ENCODE data around the gene ECM2. TPM values are rescaled to one million over a fixed set of nuclear protein-coding genes. Genes with fewer than 3 reads are reported as not detected.
A peak's percentile ranks its signal among the peaks of the same experiment; 100 is the strongest.

Gene ECM2
- total RNA-seq, 4 donors from 2014 or later = 15.9 to 59.0 (median 53.6) TPM

- Histone ChIP-seq H3K4me1 (peaks cover 0 to 51% (median 30%) of the 10 kb centered on the region in 4 donors), H3K9me3 (no peaks in the 10 kb centered on the region), H3K36me3 (peaks cover 0 to 8% (median 0%) of the 10 kb centered on the region in 3 donors), H3K4me3 (no peak overlapping the region), H3K27me3 (no peaks in the 10 kb centered on the region), H3K27ac (peak overlapping the region; percentile 38 to 80 (median 62))
- WGBS, 2 donors = 41 to 55% methylated on average over 9 to 10 of the region's 10 CpGs
- no peak for DNase-seq (ENCODE audit: low spot score in 2 of 2)
- no peak for TF ChIP-seq CTCF (IDR thresholded peaks at IDR 0.05)
- no peak for TF ChIP-seq POLR2A (IDR thresholded peaks at IDR 0.05)
- no peak for TF ChIP-seq EP300 (IDR thresholded peaks at IDR 0.05)
Observed at GRCh38 chr9:92508018-92508820, 27.6 kb downstream of the ECM2 start.

GRCh38 chr9:92507496-92507895, 28.3 kb downstream of the ECM2 start:
- Histone ChIP-seq H3K9me3 (no peaks in the 10 kb centered on the region), H3K27ac (peak overlapping the region; percentile 38 to 80 (median 62)), H3K27me3 (no peaks in the 10 kb centered on the region), H3K4me1 (peaks cover 0 to 51% (median 30%) of the 10 kb centered on the region in 4 donors), H3K4me3 (no peak overlapping the region), H3K36me3 (peaks cover 0 to under 1% (median 0%) of the 10 kb centered on the region in 3 donors)
- TF ChIP-seq CTCF (IDR thresholded peaks at IDR 0.05) (no peak), EP300 (IDR thresholded peaks at IDR 0.05) (no peak), POLR2A (IDR thresholded peaks at IDR 0.05) (no peak)
- WGBS, 2 donors = 67 to 68% methylated on average over 4 of the region's 4 CpGs
- DNase-seq (ENCODE audit: low spot score in 2 of 2) = no peak

GRCh38 chr9:92507005-92507404, 28.8 kb downstream of the ECM2 start:
- TF ChIP-seq EP300 (IDR thresholded peaks at IDR 0.05) (no peak), CTCF (IDR thresholded peaks at IDR 0.05) (no peak), POLR2A (IDR thresholded peaks at IDR 0.05) (no peak)
- no peaks in the 10 kb centered on the region for H3K36me3 ChIP-seq
- no peaks in the 10 kb centered on the region for H3K9me3 ChIP-seq
- H3K4me3 ChIP-seq = no peak overlapping the region
- peaks cover 0 to 56% (median 30%) of the 10 kb centered on the region in 4 donors for H3K4me1 ChIP-seq
- 86% methylated on average over 2 of the region's 2 CpGs for WGBS, 2 donors
- H3K27me3 ChIP-seq = no peaks in the 10 kb centered on the region
- peak overlapping the region in 2 of 4 donors; percentile 66 to 80 for H3K27ac ChIP-seq
- DNase-seq (ENCODE audit: low spot score in 2 of 2) = no peak

GRCh38 chr9:92506184-92506857, 29.5 kb downstream of the ECM2 start:
- Histone ChIP-seq H3K4me1 (peaks cover 0 to 61% (median 30%) of the 10 kb centered on the region in 4 donors), H3K36me3 (no peaks in the 10 kb centered on the region), H3K27me3 (no peaks in the 10 kb centered on the region), H3K27ac (peak overlapping the region; percentile 10 to 80 (median 45)), H3K4me3 (no peak overlapping the region), H3K9me3 (no peaks in the 10 kb centered on the region)
- 22 to 27% methylated on average over 3 of the region's 3 CpGs for WGBS, 2 donors
- peak in 1 of 2 donors; percentile 49 for DNase-seq (ENCODE audit: low spot score in 2 of 2)
- TF ChIP-seq EP300 (IDR thresholded peaks at IDR 0.05) (peak; percentile 31 to 77), POLR2A (IDR thresholded peaks at IDR 0.05) (no peak), CTCF (IDR thresholded peaks at IDR 0.05) (no peak)

GRCh38 chr9:92504881-92505280, 30.9 kb downstream of the ECM2 start:
- peaks cover 0 to 62% (median 30%) of the 10 kb centered on the region in 4 donors for H3K4me1 ChIP-seq
- WGBS, 2 donors = 82 to 98% methylated on average over 2 of the region's 2 CpGs
- H3K4me3 ChIP-seq = no peak overlapping the region
- H3K27me3 ChIP-seq = no peaks in the 10 kb centered on the region
- no peaks in the 10 kb centered on the region for H3K36me3 ChIP-seq
- H3K9me3 ChIP-seq = no peaks in the 10 kb centered on the region
- TF ChIP-seq POLR2A (IDR thresholded peaks at IDR 0.05) (no peak), EP300 (IDR thresholded peaks at IDR 0.05) (no peak), CTCF (IDR thresholded peaks at IDR 0.05) (no peak)
- DNase-seq (ENCODE audit: low spot score in 2 of 2) = no peak
- peak overlapping the region in 3 of 4 donors; percentile 16 to 80 (median 66) for H3K27ac ChIP-seq

Measured in tibial nerve (tissue), 4 donors.